T-helper 2 cell treated with Interferon-gamma antibody and Interleukin-4, amounts not matched to agents 5 μg/mL and 100 μg/mL, for 36 hours (primary cell): Measurements from ENCODE around the gene ACSL6.

Experiments
- DNase-seq: peaks from one replicate; pipeline ENCODE4 v3.0.0; 2021; ENCODE audit warnings: low spot score
- H3K27ac Mint-ChIP-seq: one replicate; pipeline ENCODE4 v1.8.0; 2021; ENCODE audit warnings: mild to moderate bottlenecking, mixed read lengths
- H3K27me3 Mint-ChIP-seq: one replicate; pipeline ENCODE4 v1.8.0; 2021; ENCODE audit warnings: low read depth, mixed read lengths
- H3K36me3 Mint-ChIP-seq: one replicate; pipeline ENCODE4 v1.8.0; 2021; ENCODE audit warnings: low read depth, mixed read lengths
- H3K4me1 Mint-ChIP-seq: one replicate; pipeline ENCODE4 v1.8.0; 2021; ENCODE audit warnings: low read depth, mixed read lengths
- H3K4me3 Mint-ChIP-seq: one replicate; pipeline ENCODE4 v1.8.0; 2022; ENCODE audit warnings: mild to moderate bottlenecking, moderate library complexity, mixed read lengths
- H3K9me3 Mint-ChIP-seq: one replicate; pipeline ENCODE4 v1.8.0; 2021; ENCODE audit warnings: mixed read lengths

ACSL6 gene

GRCh38 chr5:131957721-131958441 lies 53.6 kb downstream of the ACSL6 start:
- Mint-ChIP-seq H3K27me3 (peaks cover 3% of the 10 kb centered on the region), H3K4me3 (no peak overlapping the region), H3K4me1 (peaks cover 8% of the 10 kb centered on the region), H3K27ac (no peak overlapping the region), H3K9me3 (no peaks in the 10 kb centered on the region), H3K36me3 (peaks cover 2% of the 10 kb centered on the region)
- no peak for DNase-seq

- Mint-ChIP-seq H3K4me3 (no peak overlapping the region), H3K4me1 (peaks cover 8% of the 10 kb centered on the region), H3K9me3 (no peaks in the 10 kb centered on the region), H3K27ac (no peak overlapping the region), H3K36me3 (peaks cover 2% of the 10 kb centered on the region), H3K27me3 (peaks cover 12% of the 10 kb centered on the region)
- DNase-seq = no peak
Measured at GRCh38 chr5:131953969-131954368, 57.5 kb downstream of the ACSL6 start.

DNA sequence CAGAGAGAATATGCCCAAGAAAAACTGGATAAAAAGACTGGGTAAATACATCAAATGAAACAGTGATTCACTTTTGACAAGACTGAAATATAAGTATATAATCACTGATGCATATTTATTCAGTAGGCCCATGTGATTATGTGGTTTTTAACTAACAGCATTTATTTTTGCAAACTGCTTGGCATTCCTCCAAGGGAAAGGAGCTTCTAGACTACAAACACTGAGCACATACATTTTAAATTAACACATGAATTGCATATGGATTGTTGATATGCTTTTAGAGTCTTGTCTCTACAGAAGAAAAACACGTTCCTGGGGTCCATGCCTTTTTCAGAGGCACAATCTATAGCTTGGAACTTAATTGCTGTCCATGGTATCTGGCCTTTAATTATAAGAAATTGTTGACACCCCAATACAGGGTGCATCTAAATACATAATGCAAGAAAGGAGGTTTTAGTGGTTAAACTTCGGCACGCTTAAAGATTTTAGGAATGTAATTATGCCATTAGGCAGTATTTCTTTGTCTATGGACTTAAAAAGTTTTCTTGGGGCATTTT lies 59.1 kb downstream of the ACSL6 start:
- Mint-ChIP-seq H3K27me3 (peaks cover 13% of the 10 kb centered on the region), H3K4me1 (peaks cover 8% of the 10 kb centered on the region), H3K4me3 (no peak overlapping the region), H3K36me3 (peaks cover 2% of the 10 kb centered on the region), H3K9me3 (no peaks in the 10 kb centered on the region), H3K27ac (no peak overlapping the region)
- no peak for DNase-seq

- H3K27me3 Mint-ChIP-seq = peaks cover 13% of the 10 kb centered on the region
- no peak overlapping the region for H3K27ac Mint-ChIP-seq
- no peak overlapping the region for H3K4me3 Mint-ChIP-seq
- H3K9me3 Mint-ChIP-seq = no peaks in the 10 kb centered on the region
- peaks cover 2% of the 10 kb centered on the region for H3K36me3 Mint-ChIP-seq
- DNase-seq = no peak
- peaks cover 8% of the 10 kb centered on the region for H3K4me1 Mint-ChIP-seq
Measured at GRCh38 chr5:131950706-131951105, 60.8 kb downstream of the ACSL6 start.

DNA sequence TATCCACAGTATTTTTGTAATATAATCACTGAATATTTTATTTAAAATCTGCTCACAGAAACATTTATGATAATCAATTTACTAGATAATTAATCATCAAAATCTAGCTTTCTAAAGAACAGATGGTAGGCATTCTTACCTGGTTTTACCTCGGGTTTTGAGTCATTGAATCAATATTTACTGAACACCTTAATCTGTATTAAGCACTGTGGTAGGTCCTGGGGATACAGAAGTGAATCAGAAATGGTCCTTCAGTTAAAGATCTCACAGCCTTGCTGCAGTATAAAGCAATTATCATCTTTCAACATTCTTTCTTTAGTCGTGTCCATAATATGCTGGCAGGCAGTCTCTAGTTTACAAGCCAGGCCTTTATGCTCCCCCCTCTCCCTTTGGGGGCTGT lies 64.0 kb downstream of the ACSL6 start:
- no peak overlapping the region for H3K4me3 Mint-ChIP-seq
- H3K9me3 Mint-ChIP-seq = no peaks in the 10 kb centered on the region
- no peak for DNase-seq
- no peak overlapping the region for H3K27ac Mint-ChIP-seq
- no peaks in the 10 kb centered on the region for H3K4me1 Mint-ChIP-seq
- H3K27me3 Mint-ChIP-seq = peaks cover 12% of the 10 kb centered on the region
- H3K36me3 Mint-ChIP-seq = no peaks in the 10 kb centered on the region

DNA sequence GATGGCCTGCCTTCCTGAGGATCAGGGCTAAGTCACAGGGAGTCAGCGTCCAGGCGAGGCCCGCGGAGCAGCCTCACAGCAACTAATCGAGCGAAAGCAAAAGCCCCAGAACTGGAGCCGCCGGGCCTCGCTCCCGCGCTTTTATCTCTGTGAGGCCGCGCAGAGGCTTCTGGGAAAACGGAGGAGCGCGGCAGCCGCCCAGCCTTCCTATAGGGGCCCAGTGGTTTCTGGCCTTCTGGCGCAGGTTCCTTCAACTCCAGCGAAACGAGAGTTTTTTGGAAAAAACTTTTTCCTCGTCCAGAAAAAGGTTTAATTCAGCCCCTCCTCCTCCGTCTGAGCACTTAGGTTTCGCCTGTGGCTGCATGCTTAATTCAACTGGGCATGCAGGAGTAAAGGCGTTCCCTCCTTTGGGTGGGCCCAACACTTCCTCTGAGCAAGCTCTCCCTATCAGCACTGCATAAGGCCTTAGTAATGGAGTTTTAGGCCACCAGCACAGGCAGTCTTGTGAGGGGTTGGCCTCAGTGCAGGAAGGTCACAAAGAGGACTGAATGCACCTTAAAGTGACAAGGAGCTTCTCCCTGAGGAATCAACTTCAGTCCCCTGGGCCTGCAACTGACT lies 65.8 kb downstream of the ACSL6 start, which contains the start of gene MEIKIN:
TSS of gene MEIKIN (minus strand) at position 113 of the 618 bp plus-strand sequence. CDS start 158 bp downstream, outside the sequence.
- DNase-seq = no peak
- Mint-ChIP-seq H3K4me3 (no peak within 1 kb of the TSS), H3K4me1 (no peaks in the 10 kb centered on the region), H3K27me3 (peaks cover 18% of the 10 kb centered on the region), H3K27ac (no peak within 1 kb of the TSS), H3K9me3 (no peaks in the 10 kb centered on the region), H3K36me3 (no peaks in the 10 kb centered on the region)

- Mint-ChIP-seq H3K27me3 (peaks cover 18% of the 10 kb centered on the region), H3K4me1 (no peaks in the 10 kb centered on the region), H3K27ac (no peak overlapping the region)
Measured at GRCh38 chr5:131944702-131945550, 66.5 kb downstream of the ACSL6 start.

GRCh38 chr5:131943916-131944315 lies 67.5 kb downstream of the ACSL6 start:
- no peaks in the 10 kb centered on the region for H3K36me3 Mint-ChIP-seq
- no peaks in the 10 kb centered on the region for H3K4me1 Mint-ChIP-seq
- H3K9me3 Mint-ChIP-seq = no peaks in the 10 kb centered on the region
- H3K4me3 Mint-ChIP-seq = no peak overlapping the region
- peaks cover 15% of the 10 kb centered on the region for H3K27me3 Mint-ChIP-seq
- no peak overlapping the region for H3K27ac Mint-ChIP-seq
- DNase-seq = no peak

More at GRCh38 chr5:131944702-131945550, 66.5 kb downstream of the ACSL6 start:
- Mint-ChIP-seq H3K4me3 (no peak overlapping the region), H3K9me3 (no peaks in the 10 kb centered on the region), H3K36me3 (no peaks in the 10 kb centered on the region)
- DNase-seq = no peak

GRCh38 chr5:131942016-131942415 lies 69.4 kb downstream of the ACSL6 start:
- no peaks in the 10 kb centered on the region for H3K9me3 Mint-ChIP-seq
- H3K4me1 Mint-ChIP-seq = no peaks in the 10 kb centered on the region
- peaks cover 14% of the 10 kb centered on the region for H3K27me3 Mint-ChIP-seq
- no peak overlapping the region for H3K4me3 Mint-ChIP-seq
- no peak overlapping the region for H3K27ac Mint-ChIP-seq
- no peak for DNase-seq
- H3K36me3 Mint-ChIP-seq = no peaks in the 10 kb centered on the region

DNA sequence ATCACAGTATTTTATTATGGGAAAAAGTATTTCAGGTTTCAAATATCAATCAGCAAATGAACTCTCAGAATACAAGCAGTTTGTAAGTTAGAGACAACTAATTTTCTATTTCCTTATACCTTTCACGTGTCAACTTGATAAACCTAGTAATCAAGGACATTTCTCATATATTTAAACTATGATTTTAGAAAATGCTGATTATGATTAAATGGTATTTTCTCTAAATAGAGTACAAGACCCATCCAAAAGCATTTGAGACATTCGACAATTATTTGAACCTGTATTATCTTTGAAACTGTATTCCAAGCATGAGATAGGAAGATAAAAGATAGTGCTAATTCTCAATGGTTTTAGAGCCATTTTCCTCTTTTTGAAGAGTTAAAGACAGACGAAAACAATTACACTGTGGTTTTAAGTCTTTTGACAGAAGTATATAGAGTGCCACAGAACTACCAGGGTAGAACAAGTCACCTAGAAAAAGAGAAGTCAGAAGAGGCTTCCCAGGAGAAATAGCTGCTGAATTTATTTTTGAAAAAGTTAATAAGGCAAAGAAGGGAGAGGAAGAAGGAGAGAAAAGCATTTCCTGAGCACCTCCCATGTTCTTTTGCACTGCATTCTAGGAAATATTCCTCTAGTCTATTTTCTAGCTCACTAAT lies 71.6 kb downstream of the ACSL6 start:
- Mint-ChIP-seq H3K27me3 (peaks cover 18% of the 10 kb centered on the region), H3K4me1 (no peaks in the 10 kb centered on the region), H3K36me3 (no peaks in the 10 kb centered on the region), H3K27ac (no peak overlapping the region), H3K9me3 (no peaks in the 10 kb centered on the region), H3K4me3 (no peak overlapping the region)
- no peak for DNase-seq

DNA sequence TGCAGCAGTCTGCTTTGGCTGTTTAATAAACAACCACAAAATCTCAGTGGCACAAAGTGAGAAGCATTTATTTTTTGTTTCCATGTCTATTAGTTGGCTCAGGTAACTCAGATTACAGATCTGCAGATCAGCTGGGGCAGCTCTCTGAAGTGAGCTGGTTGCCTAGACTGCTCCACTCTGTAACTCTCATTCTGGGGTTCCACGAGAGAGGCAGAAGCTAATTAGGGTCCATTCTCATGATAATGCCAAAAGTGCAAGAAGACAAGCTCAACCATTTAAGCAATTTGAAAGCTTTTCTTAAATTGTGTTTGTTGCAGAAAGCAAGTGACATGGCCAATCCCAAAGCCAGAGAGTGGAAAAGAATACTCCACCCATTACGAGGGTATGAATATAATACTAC lies 79.2 kb downstream of the ACSL6 start:
- Mint-ChIP-seq H3K36me3 (no peaks in the 10 kb centered on the region), H3K27me3 (peaks cover 9% of the 10 kb centered on the region), H3K4me1 (no peaks in the 10 kb centered on the region), H3K27ac (no peak overlapping the region), H3K4me3 (no peak overlapping the region), H3K9me3 (peaks cover 29% of the 10 kb centered on the region)
- no peak for DNase-seq

GRCh38 chr5:131928957-131929356 lies 82.5 kb downstream of the ACSL6 start:
- no peak for DNase-seq
- Mint-ChIP-seq H3K9me3 (peaks cover 42% of the 10 kb centered on the region), H3K4me1 (no peaks in the 10 kb centered on the region), H3K27me3 (peaks cover 9% of the 10 kb centered on the region), H3K27ac (no peak overlapping the region), H3K36me3 (no peaks in the 10 kb centered on the region), H3K4me3 (no peak overlapping the region)

DNA sequence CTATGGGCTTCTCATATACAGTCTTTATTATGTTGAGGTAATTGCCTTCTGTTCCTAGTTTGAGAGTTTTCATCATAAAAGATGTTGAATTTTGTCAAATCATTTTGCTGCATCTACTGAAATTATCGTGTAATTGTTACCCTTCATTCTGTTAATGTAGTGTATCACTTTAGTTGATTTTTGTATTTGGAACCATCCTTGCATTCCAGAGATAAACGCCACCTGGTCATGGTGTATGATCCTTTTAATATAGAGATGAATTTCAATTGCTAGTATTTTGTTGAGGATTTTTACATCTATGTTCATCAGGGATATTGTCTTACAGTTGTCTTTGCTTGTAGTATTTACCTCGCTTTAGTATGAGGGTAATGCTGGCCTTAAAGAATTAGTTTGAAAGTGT lies 85.3 kb downstream of the ACSL6 start:
- Mint-ChIP-seq H3K36me3 (no peaks in the 10 kb centered on the region), H3K9me3 (peaks cover 42% of the 10 kb centered on the region), H3K4me1 (no peaks in the 10 kb centered on the region), H3K27me3 (peaks cover 9% of the 10 kb centered on the region), H3K4me3 (no peak overlapping the region), H3K27ac (no peak overlapping the region)
- no peak for DNase-seq
